DMS 273 (cell line): ENCODE measurements around the gene STX18.

ENCODE experiments used
- DNase-seq: peaks from one replicate; lab custom pipeline; 2025; ENCODE audit not compliant: unreplicated experiment; lab: John Stamatoyannopoulos, UW

STX18 gene

GRCh38 chr4:4406455-4407298 lies 135.2 kb downstream of the STX18 start:
- DNase-seq, result no peak

DNA sequence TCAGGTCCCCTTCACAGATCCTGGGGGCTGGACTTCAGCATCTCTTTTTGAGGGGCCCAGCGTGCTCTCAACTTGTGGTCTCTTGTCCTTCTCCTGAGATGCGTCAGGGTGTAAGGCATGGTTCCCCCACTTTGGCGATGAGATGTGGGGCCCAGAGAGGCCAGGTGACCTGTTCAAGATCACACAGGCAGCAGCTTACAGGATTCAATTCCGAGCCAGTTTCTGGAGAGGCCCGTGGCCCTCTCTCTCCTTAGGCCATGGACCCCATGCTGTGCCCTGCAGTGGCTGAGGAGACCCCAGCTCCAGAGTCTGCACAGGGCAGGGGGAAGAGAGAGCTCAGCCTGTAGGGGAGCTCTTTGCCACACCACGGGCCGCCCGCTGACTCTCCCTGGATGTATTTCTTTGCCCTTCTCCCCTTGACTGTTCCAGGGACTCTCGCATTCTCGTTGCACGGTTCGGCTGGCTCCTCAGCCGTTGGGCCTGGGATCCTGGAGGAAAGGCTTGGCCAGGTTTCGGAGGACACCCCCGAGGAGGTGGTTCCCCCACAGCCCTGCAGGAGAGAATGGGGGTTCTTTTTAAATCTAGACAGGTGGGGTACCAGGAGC lies 136.4 kb downstream of the STX18 start:
- no peak for DNase-seq

DNA sequence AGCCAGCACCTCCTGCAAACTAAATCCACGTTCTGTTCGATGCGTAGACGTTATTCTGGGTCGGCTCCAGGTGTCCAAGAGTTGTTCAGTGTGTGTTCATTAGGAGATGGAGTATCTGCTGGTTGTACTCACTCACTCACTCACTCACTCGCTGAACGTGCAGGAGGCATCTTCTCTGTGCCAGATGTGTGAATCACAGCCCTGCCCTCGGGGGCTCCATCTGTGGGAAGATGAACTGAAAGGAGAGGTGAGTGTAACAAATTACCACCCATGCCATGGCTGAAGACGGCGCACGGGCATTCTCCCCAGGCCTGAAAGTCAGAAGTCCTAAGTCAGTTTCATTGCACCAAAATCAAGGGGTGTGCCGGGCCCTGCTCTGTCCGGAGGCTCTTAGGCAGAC lies 138.9 kb downstream of the STX18 start:
- no peak for DNase-seq

GRCh38 chr4:4401036-4401435 lies 140.8 kb downstream of the STX18 start:
- no peak for DNase-seq

DNA sequence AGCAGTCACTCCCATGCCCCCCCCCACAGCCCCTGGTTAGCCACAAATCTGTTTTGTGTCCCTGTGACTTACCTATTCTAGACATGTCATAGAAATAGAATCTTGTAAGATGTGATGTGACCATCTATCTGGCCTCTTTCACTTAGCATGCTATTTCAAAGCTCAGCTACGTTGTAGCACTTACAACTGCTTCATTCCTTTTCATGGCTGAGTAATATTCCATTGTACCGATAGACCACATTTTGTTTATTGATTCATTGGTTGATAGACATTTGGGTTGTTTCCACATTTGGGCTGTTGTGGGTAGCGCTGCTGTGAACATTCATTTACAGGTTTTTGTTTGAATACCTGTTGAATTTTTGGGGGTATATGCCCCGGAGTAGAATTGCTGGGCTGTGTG lies 143.4 kb downstream of the STX18 start:
- DNase-seq, result no peak

DNA sequence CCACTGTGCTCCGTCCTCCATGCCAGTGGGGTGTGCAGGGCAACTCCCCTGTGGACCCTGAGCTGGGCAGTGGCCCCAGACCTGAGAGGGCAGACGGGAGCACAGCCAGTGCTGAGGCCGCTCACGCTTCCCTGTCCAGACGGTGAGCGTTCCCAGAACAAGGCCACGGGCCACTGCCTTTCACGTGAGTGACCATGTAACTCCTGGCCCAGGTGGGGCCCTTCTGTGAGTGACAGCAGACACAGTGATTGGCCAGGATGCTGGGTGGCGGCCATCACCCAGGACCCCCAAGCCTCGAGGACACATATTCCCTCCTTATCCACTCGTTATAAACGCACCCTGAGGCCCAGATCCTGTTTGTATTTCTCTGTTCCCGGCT lies 144.4 kb downstream of the STX18 start:
- DNase-seq, result no peak

GRCh38 chr4:4396628-4397440 lies 145.0 kb downstream of the STX18 start:
- DNase-seq, result peak; percentile 26

- DNase-seq, result peak; percentile 89
These were observed 145.8 kb downstream of the STX18 start for GRCh38 chr4:4395849-4396627.

- peak; percentile 18 for DNase-seq
These were observed 146.5 kb downstream of the STX18 start for GRCh38 chr4:4395371-4395770.

GRCh38 chr4:4394644-4395043 lies 147.2 kb downstream of the STX18 start:
- DNase-seq, result peak; percentile 8

GRCh38 chr4:4392501-4393183 lies 149.2 kb downstream of the STX18 start:
- DNase-seq, result peak; percentile 19

DNA sequence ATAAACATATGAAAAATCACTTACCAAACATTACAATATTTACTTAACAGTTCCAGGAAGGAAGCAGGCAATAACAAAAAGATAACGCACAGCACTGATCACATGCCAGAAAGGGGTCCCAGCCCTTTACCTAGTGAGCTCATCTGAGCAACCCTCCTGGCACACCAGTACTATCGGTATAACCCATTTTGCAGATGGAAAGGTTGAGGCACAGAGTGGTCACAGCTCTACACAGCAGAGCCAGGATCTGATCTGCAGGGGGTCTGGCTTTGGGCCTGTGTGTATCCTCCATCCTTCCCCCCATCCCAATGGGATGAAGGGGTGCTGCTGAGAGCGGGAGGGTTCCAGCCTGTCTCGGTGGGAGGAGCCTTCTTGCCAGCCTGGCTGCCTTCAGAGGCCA lies 150.0 kb downstream of the STX18 start:
- no peak for DNase-seq

DNA sequence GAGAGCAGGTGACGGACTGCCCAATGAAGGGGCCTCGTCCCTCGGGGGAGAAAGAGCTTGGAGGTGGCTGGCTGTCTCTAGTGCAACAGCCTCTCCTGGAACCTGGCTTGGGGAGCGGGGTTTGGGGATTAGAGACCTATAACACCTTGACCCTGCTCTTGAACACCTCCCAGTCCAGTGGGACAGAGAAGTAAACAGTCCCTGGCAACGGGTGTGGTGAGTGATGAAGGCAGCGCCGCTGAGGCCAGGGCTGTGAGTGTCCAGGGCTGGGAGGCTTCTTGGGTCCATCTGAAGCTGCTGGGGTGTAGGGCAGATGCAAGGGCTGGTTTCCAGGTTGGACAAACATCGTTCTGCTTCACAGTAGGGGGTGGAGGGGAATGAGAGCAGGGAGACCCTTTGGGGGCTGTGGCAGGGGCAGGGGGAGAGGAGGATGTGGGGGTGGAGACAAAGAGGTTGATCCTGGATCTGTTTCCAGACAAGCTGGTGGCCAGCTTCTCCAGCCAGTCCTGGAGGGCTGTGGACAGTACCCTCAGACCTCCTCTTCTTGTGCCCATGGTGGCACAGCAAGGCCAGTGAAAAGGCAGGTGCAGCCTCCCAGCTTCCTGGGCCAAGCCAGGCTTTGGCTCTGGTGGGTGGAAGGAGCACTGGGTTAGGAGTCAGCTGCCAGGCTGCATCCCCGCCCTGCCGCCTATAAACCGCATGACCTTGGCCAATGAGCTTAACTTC lies 151.2 kb downstream of the STX18 start:
- DNase-seq, result no peak

GRCh38 chr4:4390046-4390445 lies 151.8 kb downstream of the STX18 start:
- DNase-seq, result no peak

GRCh38 chr4:4388836-4389575 lies 152.8 kb downstream of the STX18 start:
- DNase-seq, result no peak

GRCh38 chr4:4388311-4388790 lies 153.5 kb downstream of the STX18 start:
- DNase-seq, result no peak

- peak; percentile 18 for DNase-seq
These were observed 154.1 kb downstream of the STX18 start for GRCh38 chr4:4387531-4388310.

- peak; percentile 53 for DNase-seq
These were observed 155.0 kb downstream of the STX18 start, which contains the start of gene NSG1 for GRCh38 chr4:4386736-4387392. Gene NSG1, plus strand, starts transcription at chr4:4387102. Its CDS starts 528 bp downstream, at chr4:4387630.
